OCI-LY7 (cell line): Measurements from ENCODE around the gene OSBP2. TPM values are rescaled to one million over a fixed set of nuclear protein-coding genes. Genes with fewer than 3 reads are reported as not detected.

Source experiments
- BruUV-seq: library from RNA; stranded (reverse); fragments of 400-500 nt; replicated peaks from 2 replicates; lab custom pipeline; 2021; lab: Mats Ljungman, UMichigan
- CTCF ChIA-PET: fragments of 300-600 bp; sonication (Branson Sonifier 250); formaldehyde crosslinking; loops from one replicate; lab custom pipeline; 2022; ENCODE audit warnings: antibody characterized with exemption; ENCODE audit not compliant: unreplicated experiment; lab: Charles Lee
- POLR2A ChIA-PET: fragments of 300-600 bp; sonication (Branson Sonifier 250); formaldehyde crosslinking; loops from one replicate; lab custom pipeline; 2022; ENCODE audit warnings: antibody characterized with exemption; lab: Charles Lee
- DNase-seq: peaks from one replicate; pipeline ENCODE4 v3.0.0-alpha.2; 2015; ENCODE audit warnings: low spot score
- H2AFZ ChIP-seq: fragments of 200-600 bp; sonication (generic), shearing (Covaris generic); 2 replicates; pipeline ENCODE4 v1.6.1; 2014; ENCODE audit warnings: mild to moderate bottlenecking, antibody characterized with exemption, low read length, moderate library complexity
- H3K27ac ChIP-seq: fragments of 200-600 bp; sonication (generic); 2 replicates; pipeline ENCODE4 v1.5.1; 2014; ENCODE audit warnings: mixed run types, low read depth, mild to moderate bottlenecking, moderate library complexity, low read length, inconsistent platforms; ENCODE audit not compliant: poor library complexity, severe bottlenecking
- H3K36me3 ChIP-seq: fragments of 200-600 bp; sonication (generic); 2 replicates; pipeline ENCODE4 v1.6.1; 2014; ENCODE audit warnings: mild to moderate bottlenecking, antibody characterized with exemption, low read length, moderate library complexity, mixed read lengths; ENCODE audit not compliant: insufficient read depth
- H3K4me1 ChIP-seq: fragments of 200-600 bp; sonication (generic); 2 replicates; pipeline ENCODE4 v1.5.1; 2014; ENCODE audit warnings: mild to moderate bottlenecking, low read length; ENCODE audit not compliant: insufficient read depth, poor library complexity, severe bottlenecking
- H3K4me2 ChIP-seq: fragments of 200-600 bp; sonication (generic); 2 replicates; pipeline ENCODE4 v1.6.1; 2014; ENCODE audit warnings: mild to moderate bottlenecking, low read length
- H3K4me3 ChIP-seq: fragments of 200-600 bp; sonication (generic); 2 replicates; pipeline ENCODE4 v1.5.1; 2014; ENCODE audit warnings: mild to moderate bottlenecking, low read depth, low read length; ENCODE audit not compliant: poor library complexity, severe bottlenecking
- H3K79me2 ChIP-seq: fragments of 200-600 bp; sonication (generic); 2 replicates; pipeline ENCODE4 v1.6.1; 2016; ENCODE audit warnings: low read depth, mild to moderate bottlenecking, low read length, moderate library complexity, mixed read lengths; ENCODE audit not compliant: insufficient read depth
- H3K9me2 ChIP-seq: fragments of 200-600 bp; sonication (generic); 2 replicates; pipeline ENCODE4 v1.6.1; 2016; ENCODE audit warnings: mild to moderate bottlenecking, low read length, mixed read lengths; ENCODE audit not compliant: insufficient read depth
- H3K9me3 ChIP-seq: fragments of 200-600 bp; sonication (generic); 2 replicates; pipeline ENCODE4 v1.6.1; 2014; ENCODE audit warnings: mild to moderate bottlenecking, mixed run types, low read length, mixed read lengths
- H4K20me1 ChIP-seq: fragments of 200-600 bp; sonication (generic); 2 replicates; pipeline ENCODE4 v1.6.1; 2014; ENCODE audit warnings: mild to moderate bottlenecking, antibody characterized with exemption, low read length, moderate library complexity, mixed read lengths; ENCODE audit not compliant: insufficient read depth
- EZH2phosphoT487 ChIP-seq: fragments of 200-600 bp; sonication (generic); IDR thresholded peaks from 2 replicates; pipeline ENCODE4 v1.6.1; 2018; ENCODE audit warnings: low read depth, borderline replicate concordance, mild to moderate bottlenecking, mixed run types, antibody characterized with exemption, low read length, moderate library complexity, mixed read lengths
- intact Hi-C: fragments of 100-400 bp; cut with micrococcal nuclease; formaldehyde crosslinking; loops from one replicate; pipeline ENCODE4 v1.10.0; 2022; ENCODE audit not compliant: unreplicated experiment
- total RNA-seq, 2 experiments: library from RNA; depleted of rRNA in 1 of 2; stranded (reverse); fragments of >200 nt in 1 of 2; shearing (Covaris generic) in 1 of 2; gene quantifications; 2 replicates each; pipeline ENCODE4 v1.2.3, GENCODE V29; 2014 to 2022
- TF ChIP-seq, protein P1 (sequence below): fragments of 200-600 bp; sonication (generic); conservative IDR thresholded peaks from 2 replicates; pipeline ENCODE4 v1.5.1; 2014; ENCODE audit warnings: mild to moderate bottlenecking, antibody characterized with exemption, low read length, moderate library complexity, mixed read lengths

Gene OSBP2
- total RNA-seq, 2 experiments from 2014 or later, result 0.19 to 0.34 TPM

DNA sequence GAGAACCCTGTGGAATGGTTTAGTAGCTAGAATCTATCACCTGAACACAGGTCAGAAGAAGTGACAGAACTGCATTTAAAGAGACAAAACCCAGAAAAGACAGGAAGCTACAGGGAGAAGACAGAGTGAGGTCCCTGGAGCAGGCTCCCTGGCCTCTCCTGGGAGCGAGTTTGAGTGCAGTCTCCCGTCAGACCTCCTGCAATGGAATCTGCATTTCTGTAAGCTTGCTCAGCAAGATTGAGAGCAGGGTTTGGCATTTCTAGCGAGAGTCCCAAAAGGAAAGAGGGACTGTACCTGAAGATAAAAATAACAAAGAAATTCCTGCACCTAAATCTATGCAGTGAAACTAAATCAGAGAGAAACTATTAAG, 199.7 kb downstream of the OSBP2 start:
- POLR2A ChIA-PET, result no interaction called here
- TF ChIP-seq, protein P1, sequence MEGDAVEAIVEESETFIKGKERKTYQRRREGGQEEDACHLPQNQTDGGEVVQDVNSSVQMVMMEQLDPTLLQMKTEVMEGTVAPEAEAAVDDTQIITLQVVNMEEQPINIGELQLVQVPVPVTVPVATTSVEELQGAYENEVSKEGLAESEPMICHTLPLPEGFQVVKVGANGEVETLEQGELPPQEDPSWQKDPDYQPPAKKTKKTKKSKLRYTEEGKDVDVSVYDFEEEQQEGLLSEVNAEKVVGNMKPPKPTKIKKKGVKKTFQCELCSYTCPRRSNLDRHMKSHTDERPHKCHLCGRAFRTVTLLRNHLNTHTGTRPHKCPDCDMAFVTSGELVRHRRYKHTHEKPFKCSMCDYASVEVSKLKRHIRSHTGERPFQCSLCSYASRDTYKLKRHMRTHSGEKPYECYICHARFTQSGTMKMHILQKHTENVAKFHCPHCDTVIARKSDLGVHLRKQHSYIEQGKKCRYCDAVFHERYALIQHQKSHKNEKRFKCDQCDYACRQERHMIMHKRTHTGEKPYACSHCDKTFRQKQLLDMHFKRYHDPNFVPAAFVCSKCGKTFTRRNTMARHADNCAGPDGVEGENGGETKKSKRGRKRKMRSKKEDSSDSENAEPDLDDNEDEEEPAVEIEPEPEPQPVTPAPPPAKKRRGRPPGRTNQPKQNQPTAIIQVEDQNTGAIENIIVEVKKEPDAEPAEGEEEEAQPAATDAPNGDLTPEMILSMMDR, result no peak
- no peak for TF ChIP-seq EZH2phosphoT487
- H3K4me1 ChIP-seq, result no peaks in the 10 kb centered on the region
- no peak overlapping the region for H3K27ac ChIP-seq
- no peak overlapping the region for H3K4me3 ChIP-seq
- no peaks in the 10 kb centered on the region for H4K20me1 ChIP-seq
- no peaks in the 10 kb centered on the region for H3K9me3 ChIP-seq
- intact Hi-C loops, result no loop called here
- no peaks in the 10 kb centered on the region for H3K79me2 ChIP-seq
- H3K9me2 ChIP-seq, result no peaks in the 10 kb centered on the region
- no peak for DNase-seq
- H3K4me2 ChIP-seq, result no peak overlapping the region
- H3K36me3 ChIP-seq, result no peaks in the 10 kb centered on the region; the same call in 1 of the 2 replicates
- H2AFZ ChIP-seq, result no peak overlapping the region
- CTCF ChIA-PET, result no interaction called here
- TSS peak; percentile 33 for BruUV-seq

DNA sequence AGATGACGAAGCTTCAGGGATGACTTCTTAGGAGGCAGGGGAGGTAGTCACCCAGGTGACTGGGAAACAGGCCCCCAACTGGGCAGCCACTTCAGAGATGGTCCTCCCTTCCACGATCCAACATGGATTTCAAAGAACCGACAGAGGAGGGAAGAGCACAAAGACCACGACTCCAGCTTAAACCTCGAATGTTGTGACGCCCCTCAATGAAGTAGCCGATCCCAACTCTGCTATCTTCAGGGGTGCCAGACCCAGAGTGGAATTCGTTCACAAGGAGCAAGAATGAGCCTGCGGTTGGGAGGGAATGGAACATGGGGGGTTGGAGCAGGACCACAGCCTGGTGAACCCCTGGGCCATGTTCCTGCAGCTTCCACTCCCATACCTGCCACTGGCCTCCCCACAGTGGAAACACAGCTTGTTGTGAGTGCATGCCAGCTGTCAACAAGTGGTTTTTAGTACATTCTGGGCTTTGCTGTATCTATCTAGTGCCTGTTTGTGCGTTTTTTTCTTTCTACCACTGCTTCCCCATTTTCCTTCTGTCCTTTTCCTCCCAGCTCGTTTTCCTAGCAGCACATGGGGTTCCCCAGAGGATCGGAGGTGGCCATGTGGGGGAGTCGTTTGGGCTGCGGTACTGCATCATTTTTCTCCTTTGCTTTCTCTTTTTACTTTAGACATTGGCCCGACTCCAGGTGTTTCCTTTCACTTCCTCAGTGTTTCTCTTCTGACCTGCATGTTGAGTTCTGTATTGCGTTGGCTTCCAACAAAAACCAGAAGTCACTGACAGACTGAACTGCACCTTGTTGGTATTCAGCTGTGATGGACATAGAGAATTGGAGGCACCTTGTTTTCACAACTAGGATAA, 208.1 kb downstream of the OSBP2 start:
- H3K36me3 ChIP-seq, result peaks cover 9% of the 10 kb centered on the region
- H3K79me2 ChIP-seq, result no peaks in the 10 kb centered on the region
- intact Hi-C loops, result no loop called here
- POLR2A ChIA-PET, result interaction anchor here (0.6 kb wide), 2 partner anchors 202 to 289 kb away, joined by 5 read pairs; no protein-coding TSS in a partner anchor
- no peak overlapping the region for H3K4me3 ChIP-seq
- DNase-seq, result no peak
- no peak overlapping the region for H2AFZ ChIP-seq
- CTCF ChIA-PET, result no interaction called here
- no peak overlapping the region for H3K27ac ChIP-seq
- H3K9me3 ChIP-seq, result no peaks in the 10 kb centered on the region
- BruUV-seq, result no TSS peak
- H3K4me1 ChIP-seq, result no peaks in the 10 kb centered on the region
- H3K9me2 ChIP-seq, result no peaks in the 10 kb centered on the region
- TF ChIP-seq EZH2phosphoT487, result no peak
- TF ChIP-seq, protein P1, result no peak
- H3K4me2 ChIP-seq, result no peak overlapping the region
- no peaks in the 10 kb centered on the region for H4K20me1 ChIP-seq

DNA sequence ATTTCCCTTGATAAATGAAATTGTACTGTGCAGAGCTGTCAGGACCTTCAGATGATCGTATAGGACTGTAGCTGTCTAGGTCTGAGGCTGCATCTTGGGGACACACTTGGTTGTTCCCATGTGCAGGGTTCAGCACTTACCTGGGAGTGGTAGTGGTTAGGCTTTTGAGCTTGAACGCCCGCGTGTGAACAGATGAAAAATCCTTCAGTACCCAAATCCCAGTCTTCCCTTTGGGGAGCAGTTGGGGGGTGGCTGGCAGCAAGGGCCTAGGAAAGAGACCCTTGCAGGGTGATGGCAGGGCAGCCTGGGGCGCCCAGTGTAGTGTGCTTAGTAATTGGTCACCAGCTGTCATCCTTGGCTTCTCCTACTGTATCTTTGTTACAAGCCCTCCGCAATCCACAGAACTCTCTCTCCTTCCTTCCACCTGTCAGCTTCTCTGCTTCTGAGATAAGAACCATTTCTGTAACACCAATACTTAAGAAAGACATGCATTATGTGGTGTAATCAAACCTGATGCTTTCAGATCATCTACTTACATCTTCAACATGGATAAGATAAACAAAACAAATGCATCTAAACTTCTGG, 209.3 kb downstream of the OSBP2 start:
- Histone ChIP-seq H3K79me2 (no peaks in the 10 kb centered on the region), H3K9me3 (no peaks in the 10 kb centered on the region), H3K9me2 (no peaks in the 10 kb centered on the region), H3K4me1 (no peaks in the 10 kb centered on the region), H3K36me3 (peaks cover 9% of the 10 kb centered on the region), H3K4me3 (no peak overlapping the region), H4K20me1 (no peaks in the 10 kb centered on the region), H3K4me2 (no peak overlapping the region), H2AFZ (no peak overlapping the region), H3K27ac (no peak overlapping the region)
- no peak for TF ChIP-seq EZH2phosphoT487
- TF ChIP-seq, protein P1, result no peak
- no peak for DNase-seq
- BruUV-seq, result no TSS peak
- CTCF ChIA-PET, result no interaction called here
- intact Hi-C loops, result no loop called here
- POLR2A ChIA-PET, result no interaction called here
